GM18907 (cell line): Measurements from ENCODE around the gene CENPM.
A peak's percentile ranks its signal among the peaks of the same experiment; 100 is the strongest.
"Not testable (repeated sequence)": the region's sequence is repeated elsewhere in the genome, so short reads cannot be mapped to it uniquely, and the experiment has no call there.

Experiments used
- ATAC-seq: cut with Tn5 transposase; IDR thresholded peaks from one replicate; pipeline ENCODE4 v1.9.1; 2021; ENCODE audit warnings: mild to moderate bottlenecking, moderate library complexity; ENCODE audit not compliant: unreplicated experiment

CENPM gene

DNA sequence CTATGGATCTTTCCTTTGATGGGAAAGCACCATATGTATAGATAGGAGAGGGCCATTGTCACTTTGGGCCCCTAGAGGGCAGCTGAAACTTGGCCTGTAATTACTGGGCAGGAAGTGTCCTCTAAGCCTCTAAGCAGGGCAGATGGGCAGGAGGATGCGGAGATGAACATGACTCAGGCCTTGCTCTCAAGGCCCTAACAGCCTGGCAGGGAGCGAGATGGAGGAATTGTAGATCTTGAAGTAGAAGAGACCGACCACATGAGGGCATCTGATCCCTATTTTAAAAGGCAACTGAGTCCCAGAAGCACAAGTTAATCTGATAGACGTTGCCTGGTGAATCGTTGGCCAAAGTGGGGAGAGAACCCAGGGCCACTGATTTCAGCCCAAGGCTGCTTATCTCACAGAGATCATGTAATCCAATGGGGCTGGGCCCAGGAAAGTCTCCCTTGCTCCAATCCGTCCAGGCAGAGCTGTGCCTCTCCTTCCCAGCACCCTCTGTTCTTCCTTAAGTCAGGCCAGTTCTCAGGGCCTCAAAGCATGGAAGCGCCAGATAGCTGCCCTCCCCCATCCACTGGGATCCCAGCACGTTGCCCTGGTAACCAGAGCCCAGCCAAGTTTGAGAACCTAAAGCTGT lies 19.8 kb upstream of the CENPM start:
- ATAC-seq, result no peak

DNA sequence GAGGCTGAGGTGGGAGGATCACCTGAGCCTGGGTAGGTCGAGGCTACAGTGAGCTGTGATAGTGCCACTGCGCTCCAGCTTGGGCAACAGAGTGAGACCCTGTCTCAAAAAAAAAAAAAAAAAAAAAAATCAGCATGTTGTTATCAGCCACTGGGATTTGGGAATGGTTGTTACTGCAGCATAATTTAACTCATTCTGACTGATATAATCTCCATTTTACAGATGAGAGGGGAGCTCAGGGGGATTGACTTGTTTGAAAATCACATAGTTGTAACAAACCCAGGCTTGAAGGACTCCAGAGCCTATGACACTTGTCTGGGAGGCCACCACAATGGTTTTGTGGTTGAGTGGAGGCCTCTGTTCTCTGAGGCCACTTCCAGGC lies 19.3 kb upstream of the CENPM start:
- no peak for ATAC-seq

- ATAC-seq, result no peak
Measured at GRCh38 chr22:41964112-41964491, 17.1 kb upstream of the CENPM start.

DNA sequence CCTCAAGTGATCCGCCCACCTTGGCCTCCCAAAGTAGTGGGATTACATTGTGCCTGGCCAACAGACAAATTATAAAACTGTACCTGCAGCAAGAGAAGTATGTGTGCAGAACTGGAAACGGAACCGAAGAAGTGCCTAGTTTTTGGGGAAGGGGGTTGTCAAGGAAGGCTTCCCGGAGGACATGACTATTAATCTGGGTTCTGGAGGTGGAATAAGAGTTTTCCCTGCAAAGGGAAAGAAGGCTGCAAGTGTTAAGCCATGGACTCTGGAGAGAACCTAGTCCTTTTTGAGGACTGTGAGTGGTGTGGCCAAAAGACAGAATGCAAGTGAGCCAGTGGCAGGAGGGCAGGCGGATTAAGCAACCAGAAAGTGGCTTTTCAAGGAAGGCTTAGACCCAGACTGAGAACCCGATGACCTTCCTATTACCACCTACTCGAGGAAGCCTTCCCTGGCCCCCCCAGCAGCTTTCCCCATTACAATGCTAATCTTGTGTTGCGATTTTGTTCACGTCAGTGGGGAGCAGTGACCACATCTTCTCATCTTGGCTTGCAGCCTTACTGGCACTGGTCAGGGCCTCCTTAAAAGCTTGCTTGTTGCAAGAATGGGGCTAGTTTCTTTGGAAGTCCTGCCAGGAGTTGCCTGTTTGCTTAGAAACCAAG lies 16.6 kb upstream of the CENPM start:
- ATAC-seq, result no peak

GRCh38 chr22:41957941-41958556 lies 11.1 kb upstream of the CENPM start:
- ATAC-seq, result peak; percentile 27

DNA sequence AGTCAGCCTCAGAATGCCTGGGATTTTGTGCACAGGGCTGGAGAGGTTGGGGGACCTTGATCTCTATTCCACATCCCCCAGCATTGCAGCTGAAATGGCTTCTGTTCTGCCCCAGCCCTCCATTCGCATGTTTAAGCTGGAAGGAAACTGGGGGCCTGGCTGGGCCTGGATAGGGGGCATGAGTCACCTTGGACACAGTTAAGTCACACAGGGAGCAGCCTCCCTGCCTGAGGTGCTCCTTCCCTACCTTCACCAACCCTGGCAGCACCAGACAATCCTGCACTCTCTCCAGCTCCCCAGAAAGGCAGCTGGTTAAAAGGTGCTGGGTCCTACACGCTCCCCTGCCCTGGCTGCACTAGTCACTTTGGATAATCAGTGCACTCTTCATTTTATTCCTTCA lies 5.8 kb upstream of the CENPM start:
- ATAC-seq, result no peak

DNA sequence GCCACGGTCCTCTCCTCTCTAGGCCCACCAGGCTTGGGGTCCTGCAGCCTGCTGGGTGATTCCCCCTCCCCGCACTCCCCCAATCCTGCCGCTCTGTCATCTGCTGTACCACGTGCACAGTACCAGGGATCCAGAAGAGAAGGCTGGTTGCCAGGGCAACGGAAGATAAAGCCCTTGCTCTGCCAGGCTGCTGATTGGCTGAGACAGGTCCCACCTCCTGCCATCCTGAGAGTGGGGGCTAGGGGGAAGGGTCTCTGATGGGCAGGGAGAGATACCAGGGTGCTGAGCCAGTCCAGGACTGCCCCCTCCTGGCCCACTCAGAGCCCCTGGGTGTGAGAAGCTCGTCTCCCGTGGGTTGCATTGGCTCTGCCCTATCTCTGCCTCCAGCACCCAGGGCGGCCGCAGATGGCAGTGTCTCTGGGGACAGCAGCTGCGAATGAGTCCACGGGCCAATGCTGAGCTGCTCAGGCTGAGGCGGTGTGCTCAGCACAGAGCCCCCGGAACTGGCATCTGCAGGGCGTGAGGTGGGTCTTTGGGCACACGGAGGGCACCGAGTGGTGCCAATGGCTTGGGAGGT lies 5.0 kb upstream of the CENPM start, which contains the start of gene SMIM45:
TSS of gene SMIM45 (plus strand) at position 253 of the 577 bp plus-strand sequence.
- no peak for ATAC-seq

- ATAC-seq, result no peak
Measured at GRCh38 chr22:41949297-41949965, 2.5 kb upstream of the CENPM start.

DNA sequence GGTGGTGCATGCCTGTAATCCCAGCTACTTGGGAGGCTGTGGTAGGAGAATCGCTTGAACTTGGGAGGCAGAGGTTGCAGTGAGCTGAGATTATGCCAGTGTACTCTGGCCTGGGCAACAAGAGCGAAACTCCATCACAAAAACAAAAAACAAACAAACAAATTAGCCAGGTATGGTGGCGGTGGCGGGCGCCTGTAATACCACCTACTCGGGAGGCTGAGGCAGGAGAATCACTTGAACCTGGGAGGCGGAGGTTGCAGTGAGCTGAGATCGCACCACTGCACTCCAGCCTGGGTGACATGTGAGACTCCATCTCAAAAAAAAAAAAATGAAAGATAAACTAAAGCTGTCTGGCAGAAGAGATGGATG lies 2.0 kb upstream of the CENPM start:
- ATAC-seq, result not testable (repeated sequence)

GRCh38 chr22:41948142-41948541 lies 1.2 kb upstream of the CENPM start:
- ATAC-seq, result no peak

GRCh38 chr22:41947424-41948080 lies 600 bp upstream of the CENPM start:
- no peak for ATAC-seq

- no peak for ATAC-seq
Measured at GRCh38 chr22:41943661-41944209, 3.2 kb downstream of the CENPM start.

GRCh38 chr22:41940832-41941765 lies 5.9 kb downstream of the CENPM start:
- ATAC-seq, result peak; percentile 39

- ATAC-seq, result peak; percentile 54
Measured at GRCh38 chr22:41939981-41940831, 6.7 kb downstream of the CENPM start.

DNA sequence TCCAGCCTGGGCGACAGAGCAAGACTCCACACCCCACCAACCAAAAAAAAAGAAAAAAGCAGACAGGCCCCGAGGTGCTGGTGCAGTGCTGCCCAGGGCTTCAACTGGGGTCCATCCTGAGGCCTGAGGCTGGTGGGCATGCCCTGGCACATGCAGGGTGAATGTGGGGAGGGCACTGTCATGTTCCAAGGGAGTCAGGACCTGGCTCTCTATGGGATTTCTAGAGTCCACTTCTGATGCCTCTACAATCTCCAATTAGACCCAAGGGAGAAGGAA lies 10.1 kb downstream of the CENPM start:
- ATAC-seq, result no peak

- no peak for ATAC-seq
Measured at GRCh38 chr22:41935509-41935908, 11.4 kb downstream of the CENPM start.

DNA sequence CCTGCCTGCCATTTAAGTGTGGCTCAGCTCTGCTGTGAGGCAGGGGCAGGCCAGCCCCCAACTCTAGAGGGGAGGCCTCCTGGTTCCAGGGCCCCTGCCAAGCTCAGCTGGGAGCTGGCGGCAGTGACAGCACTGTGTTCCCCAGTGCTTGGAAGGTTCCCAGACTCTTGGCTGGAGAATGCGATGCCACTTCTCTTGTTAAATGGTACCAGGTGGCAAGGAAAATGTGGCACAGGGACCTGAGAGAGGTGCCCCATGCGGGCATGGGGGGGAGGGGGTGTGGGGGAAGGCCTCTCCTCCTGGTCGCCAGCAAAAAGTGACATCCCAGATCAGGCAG lies 12.0 kb downstream of the CENPM start:
- ATAC-seq, result no peak

DNA sequence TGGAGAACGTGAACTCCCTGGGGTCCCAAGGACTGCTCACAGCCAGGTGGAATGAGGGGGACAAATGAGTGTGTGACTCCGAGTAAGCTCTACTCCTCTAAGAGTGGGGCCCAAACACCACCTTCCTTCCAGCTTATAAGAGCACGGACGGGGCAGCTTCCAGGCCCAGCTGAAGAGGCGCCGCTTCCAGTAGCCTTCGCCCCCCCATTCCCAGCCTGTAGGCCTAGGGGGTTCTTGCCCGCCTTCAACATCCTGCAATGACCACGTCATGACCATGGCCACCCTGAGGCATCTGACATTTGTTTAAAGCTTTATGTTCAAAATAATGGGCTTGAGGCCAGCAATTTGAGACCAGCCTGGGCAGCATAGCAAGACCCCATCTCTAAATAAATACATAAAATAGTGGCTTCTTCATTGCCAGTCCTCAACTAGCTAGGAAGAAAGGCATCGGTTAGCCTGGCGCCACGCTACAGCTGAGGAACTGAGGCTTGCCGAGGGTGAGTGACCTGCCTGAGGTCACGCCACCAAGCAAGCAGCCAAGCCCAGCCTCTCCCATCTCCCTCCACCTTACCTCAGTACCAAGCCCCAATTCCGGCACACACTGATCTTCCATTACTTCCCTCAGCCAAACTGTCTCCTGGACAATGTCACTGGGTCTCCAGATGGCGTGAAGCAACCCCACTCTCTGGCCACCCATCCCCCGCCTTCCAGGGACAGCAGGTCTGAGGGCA lies 12.5 kb downstream of the CENPM start:
- no peak for ATAC-seq
